Measurements from ENCODE around the gene OSBPL8.

OSBPL8 gene

DNA sequence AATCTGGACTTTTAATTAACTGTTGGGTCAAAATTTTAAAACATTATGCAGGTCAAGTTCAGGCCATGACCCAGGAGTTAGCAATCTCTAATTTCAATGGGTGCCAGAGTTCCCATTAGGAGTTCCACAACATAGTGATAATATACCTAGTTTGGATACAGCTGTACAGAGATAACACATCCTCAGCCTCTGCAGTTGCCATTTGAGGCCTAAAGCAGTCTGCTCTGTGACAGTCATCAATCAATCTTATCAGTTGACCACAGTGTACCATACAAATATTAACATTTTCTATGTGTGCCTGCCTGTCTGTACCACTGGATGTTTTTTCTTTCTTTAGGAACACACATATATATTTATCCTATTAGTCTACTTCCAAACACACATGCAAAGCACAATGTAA is 157.3 kb downstream of the OSBPL8 start:
- peak in 2 of 3 donors; percentile 11 to 36 for DNase-seq
- CTCF ChIA-PET: no interaction called here
- POLR2A ChIA-PET: no interaction called here
- H3K4me3 ChIP-seq (ENCODE audit: control insufficient read depth in 1 of 7, extremely low read depth in 1 of 7, insufficient read depth in 4 of 7, low read depth in 2 of 7, low read length in 6 of 7): no peak overlapping the region
- no peaks in the 10 kb centered on the region for H3K9me3 ChIP-seq (ENCODE audit: control extremely low read depth in 1 of 5, control insufficient read depth in 4 of 5, insufficient read depth in 2 of 5, low read depth in 1 of 5, low read length in 4 of 5)
- H3K27me3 ChIP-seq (replicated peaks in 2 of 5; ENCODE audit: control insufficient read depth in 4 of 5, insufficient read depth in 5 of 5, low read length in 4 of 5): no peaks in the 10 kb centered on the region
- no peaks in the 10 kb centered on the region for H3K4me1 ChIP-seq (ENCODE audit: control extremely low read depth in 1 of 4, control insufficient read depth in 4 of 4, insufficient read depth in 4 of 4, low read length in 3 of 4)
- no peak overlapping the region for H3K27ac ChIP-seq (ENCODE audit: insufficient read depth in 1 of 2, low read depth in 1 of 2, low read length in 2 of 2, poor library complexity in 1 of 2, severe bottlenecking in 2 of 2)
- H3K36me3 ChIP-seq (ENCODE audit: control insufficient read depth in 4 of 4, insufficient read depth in 4 of 4, low read length in 3 of 4): peaks cover 0 to 21% (median 10%) of the 10 kb centered on the region in 4 experiments

DNA sequence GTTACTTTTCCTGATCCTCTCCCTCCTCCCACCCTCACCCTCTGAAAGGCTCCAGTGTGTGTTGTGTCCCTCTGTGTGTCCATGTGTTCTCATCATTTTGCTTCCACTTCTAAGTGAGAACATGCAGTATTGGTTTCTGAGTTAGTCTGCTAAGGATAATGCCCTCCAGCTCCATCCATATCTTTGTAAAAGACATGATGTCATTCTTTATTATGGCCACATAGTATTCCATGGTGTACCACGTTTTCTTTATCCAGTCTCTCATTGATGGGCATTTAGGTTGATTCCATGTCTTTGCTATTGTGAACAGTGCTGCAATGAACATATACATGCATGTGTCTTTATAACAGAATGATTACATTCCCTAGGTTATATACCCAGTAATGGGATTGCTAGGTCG is 159.4 kb downstream of the OSBPL8 start:
- H3K27me3 ChIP-seq (replicated peaks in 2 of 5; ENCODE audit: control insufficient read depth in 4 of 5, insufficient read depth in 5 of 5, low read length in 4 of 5): no peaks in the 10 kb centered on the region
- no peak overlapping the region for H3K27ac ChIP-seq (ENCODE audit: insufficient read depth in 1 of 2, low read depth in 1 of 2, low read length in 2 of 2, poor library complexity in 1 of 2, severe bottlenecking in 2 of 2)
- no peaks in the 10 kb centered on the region for H3K4me1 ChIP-seq (ENCODE audit: control extremely low read depth in 1 of 4, control insufficient read depth in 4 of 4, insufficient read depth in 4 of 4, low read length in 3 of 4)
- H3K4me3 ChIP-seq (ENCODE audit: control insufficient read depth in 1 of 7, extremely low read depth in 1 of 7, insufficient read depth in 4 of 7, low read depth in 2 of 7, low read length in 6 of 7): no peak overlapping the region
- no peak for DNase-seq
- no CpG with 5 or more reads among the region's 2 CpGs for WGBS (ENCODE audit: insufficient coverage)
- H3K36me3 ChIP-seq (ENCODE audit: control insufficient read depth in 4 of 4, insufficient read depth in 4 of 4, low read length in 3 of 4): peaks cover 0 to 19% (median 11%) of the 10 kb centered on the region in 4 experiments
- CTCF ChIA-PET: no interaction called here
- POLR2A ChIA-PET: no interaction called here
- H3K9me3 ChIP-seq (ENCODE audit: control extremely low read depth in 1 of 5, control insufficient read depth in 4 of 5, insufficient read depth in 2 of 5, low read depth in 1 of 5, low read length in 4 of 5): no peaks in the 10 kb centered on the region

DNA sequence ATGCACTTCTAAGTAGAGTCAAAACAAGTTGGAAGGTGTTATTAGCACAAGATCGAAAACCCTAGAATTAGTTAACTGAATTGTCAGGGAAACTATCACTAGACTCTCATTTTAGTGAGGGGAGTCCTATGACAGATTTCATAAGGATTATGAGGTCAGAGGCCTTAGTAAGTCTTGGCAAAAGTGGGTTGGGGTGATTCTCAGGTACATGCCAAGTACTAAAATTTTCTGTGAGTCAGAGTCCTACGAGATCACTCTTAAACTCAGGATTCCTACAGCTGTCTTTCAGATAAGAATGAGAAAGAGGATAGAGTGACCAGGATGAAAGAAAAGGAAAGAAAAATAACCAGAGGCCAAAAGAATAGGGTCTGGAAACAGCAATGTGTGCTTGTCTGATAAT is 160.5 kb downstream of the OSBPL8 start:
- DNase-seq: no peak
- no peaks in the 10 kb centered on the region for H3K9me3 ChIP-seq (ENCODE audit: control extremely low read depth in 1 of 5, control insufficient read depth in 4 of 5, insufficient read depth in 2 of 5, low read depth in 1 of 5, low read length in 4 of 5)
- H3K4me1 ChIP-seq (ENCODE audit: control extremely low read depth in 1 of 4, control insufficient read depth in 4 of 4, insufficient read depth in 4 of 4, low read length in 3 of 4): no peaks in the 10 kb centered on the region
- no peaks in the 10 kb centered on the region for H3K27me3 ChIP-seq (replicated peaks in 2 of 5; ENCODE audit: control insufficient read depth in 4 of 5, insufficient read depth in 5 of 5, low read length in 4 of 5)
- POLR2A ChIA-PET: no interaction called here
- no peak overlapping the region for H3K4me3 ChIP-seq (ENCODE audit: control insufficient read depth in 1 of 7, extremely low read depth in 1 of 7, insufficient read depth in 4 of 7, low read depth in 2 of 7, low read length in 6 of 7)
- 100% methylated on average over 1 of the region's 2 CpGs for WGBS (ENCODE audit: insufficient coverage)
- no peak overlapping the region for H3K27ac ChIP-seq (ENCODE audit: insufficient read depth in 1 of 2, low read depth in 1 of 2, low read length in 2 of 2, poor library complexity in 1 of 2, severe bottlenecking in 2 of 2)
- peaks cover 0 to 19% (median 11%) of the 10 kb centered on the region in 4 experiments for H3K36me3 ChIP-seq (ENCODE audit: control insufficient read depth in 4 of 4, insufficient read depth in 4 of 4, low read length in 3 of 4)
- CTCF ChIA-PET: interaction anchor here (0.6 kb wide), 1 partner anchor 58 kb away, joined by 3 read pairs; no protein-coding TSS in a partner anchor

DNA sequence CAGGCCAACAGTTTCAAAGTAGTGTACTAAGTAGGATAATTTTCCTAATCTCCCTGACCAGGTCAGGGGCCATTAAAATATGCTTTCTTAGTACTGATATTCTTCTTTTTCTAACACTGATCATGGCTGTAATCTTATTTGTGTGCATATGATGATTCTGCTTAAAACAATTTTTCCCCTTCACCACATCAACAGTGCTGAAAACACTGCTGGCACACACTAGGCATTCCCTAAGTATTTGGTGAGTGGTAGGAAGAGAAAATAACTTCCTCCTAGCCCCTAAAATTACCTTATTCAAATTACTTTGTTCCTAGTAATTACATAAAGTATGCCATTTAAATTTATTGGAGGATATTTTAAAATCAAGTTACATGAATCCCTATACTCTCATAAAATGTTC is 161.5 kb downstream of the OSBPL8 start:
- ChIA-PET POLR2A (no interaction called here), CTCF (no interaction called here)
- Histone ChIP-seq H3K27ac (ENCODE audit: insufficient read depth in 1 of 2, low read depth in 1 of 2, low read length in 2 of 2, poor library complexity in 1 of 2, severe bottlenecking in 2 of 2) (no peak overlapping the region), H3K9me3 (ENCODE audit: control extremely low read depth in 1 of 5, control insufficient read depth in 4 of 5, insufficient read depth in 2 of 5, low read depth in 1 of 5, low read length in 4 of 5) (no peaks in the 10 kb centered on the region), H3K36me3 (ENCODE audit: control insufficient read depth in 4 of 4, insufficient read depth in 4 of 4, low read length in 3 of 4) (peaks cover 0 to 20% (median 11%) of the 10 kb centered on the region in 4 experiments), H3K4me3 (ENCODE audit: control insufficient read depth in 1 of 7, extremely low read depth in 1 of 7, insufficient read depth in 4 of 7, low read depth in 2 of 7, low read length in 6 of 7) (no peak overlapping the region), H3K27me3 (replicated peaks in 2 of 5; ENCODE audit: control insufficient read depth in 4 of 5, insufficient read depth in 5 of 5, low read length in 4 of 5) (no peaks in the 10 kb centered on the region), H3K4me1 (ENCODE audit: control extremely low read depth in 1 of 4, control insufficient read depth in 4 of 4, insufficient read depth in 4 of 4, low read length in 3 of 4) (no peaks in the 10 kb centered on the region)
- DNase-seq: no peak

DNA sequence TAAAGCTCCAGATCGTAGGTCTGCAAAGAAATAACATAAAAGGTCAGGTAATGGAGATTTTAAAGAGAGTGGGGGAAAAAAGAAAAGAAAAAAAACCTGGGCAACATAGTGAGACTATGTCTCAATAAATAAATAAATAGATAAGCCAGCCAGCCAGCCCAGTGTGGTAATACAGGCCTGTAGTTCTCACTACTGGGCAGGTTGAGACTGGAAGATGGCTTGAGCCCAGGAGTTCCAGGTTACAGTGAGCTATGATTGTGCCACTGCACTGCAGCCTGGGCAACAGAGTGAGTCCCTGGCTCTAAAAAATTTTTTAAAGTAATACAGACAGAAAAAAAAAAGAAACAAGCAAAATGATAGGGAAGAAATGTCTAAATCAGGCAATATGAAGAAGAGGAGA is 168.1 kb downstream of the OSBPL8 start:
- H3K4me1 ChIP-seq (ENCODE audit: control extremely low read depth in 1 of 4, control insufficient read depth in 4 of 4, insufficient read depth in 4 of 4, low read length in 3 of 4): no peaks in the 10 kb centered on the region
- POLR2A ChIA-PET: no interaction called here
- H3K4me3 ChIP-seq (ENCODE audit: control insufficient read depth in 1 of 7, extremely low read depth in 1 of 7, insufficient read depth in 4 of 7, low read depth in 2 of 7, low read length in 6 of 7): no peak overlapping the region
- H3K9me3 ChIP-seq (ENCODE audit: control extremely low read depth in 1 of 5, control insufficient read depth in 4 of 5, insufficient read depth in 2 of 5, low read depth in 1 of 5, low read length in 4 of 5): no peaks in the 10 kb centered on the region
- no peaks in the 10 kb centered on the region for H3K27me3 ChIP-seq (replicated peaks in 2 of 5; ENCODE audit: control insufficient read depth in 4 of 5, insufficient read depth in 5 of 5, low read length in 4 of 5)
- CTCF ChIA-PET: no interaction called here
- no peak for DNase-seq
- peaks cover 3 to 36% (median 24%) of the 10 kb centered on the region in 4 experiments for H3K36me3 ChIP-seq (ENCODE audit: control insufficient read depth in 4 of 4, insufficient read depth in 4 of 4, low read length in 3 of 4)
- H3K27ac ChIP-seq (ENCODE audit: insufficient read depth in 1 of 2, low read depth in 1 of 2, low read length in 2 of 2, poor library complexity in 1 of 2, severe bottlenecking in 2 of 2): no peak overlapping the region
- whole genome bisulfite sequencing (ENCODE audit: insufficient coverage): no CpG with 5 or more reads among the region's 1 CpG

DNA sequence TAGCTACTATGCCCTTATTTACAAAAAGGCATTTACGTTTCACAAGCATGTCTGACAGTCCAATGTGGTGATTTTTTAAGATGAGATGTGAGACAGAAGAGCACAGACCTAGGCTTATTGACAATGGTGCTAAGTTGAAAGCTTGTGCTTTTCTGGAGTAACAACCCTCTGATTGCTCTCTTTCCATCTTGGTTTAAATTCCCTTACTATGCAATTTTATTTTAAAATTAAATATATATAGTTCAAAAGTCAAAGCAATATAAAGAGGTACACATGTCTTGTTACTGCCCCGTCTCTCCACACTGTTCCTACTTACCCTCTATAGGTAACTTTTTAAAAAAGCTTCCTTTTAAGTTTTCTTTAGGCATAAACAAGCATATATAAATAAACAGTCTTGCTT is 172.0 kb downstream of the OSBPL8 start:
- Histone ChIP-seq H3K36me3 (ENCODE audit: control insufficient read depth in 4 of 4, insufficient read depth in 4 of 4, low read length in 3 of 4) (peaks cover 7 to 53% (median 26%) of the 10 kb centered on the region in 4 experiments), H3K27me3 (replicated peaks in 2 of 5; ENCODE audit: control insufficient read depth in 4 of 5, insufficient read depth in 5 of 5, low read length in 4 of 5) (no peaks in the 10 kb centered on the region), H3K4me1 (ENCODE audit: control extremely low read depth in 1 of 4, control insufficient read depth in 4 of 4, insufficient read depth in 4 of 4, low read length in 3 of 4) (no peaks in the 10 kb centered on the region), H3K27ac (ENCODE audit: insufficient read depth in 1 of 2, low read depth in 1 of 2, low read length in 2 of 2, poor library complexity in 1 of 2, severe bottlenecking in 2 of 2) (no peak overlapping the region), H3K9me3 (ENCODE audit: control extremely low read depth in 1 of 5, control insufficient read depth in 4 of 5, insufficient read depth in 2 of 5, low read depth in 1 of 5, low read length in 4 of 5) (no peaks in the 10 kb centered on the region), H3K4me3 (ENCODE audit: control insufficient read depth in 1 of 7, extremely low read depth in 1 of 7, insufficient read depth in 4 of 7, low read depth in 2 of 7, low read length in 6 of 7) (no peak overlapping the region)
- ChIA-PET CTCF (interaction anchor here (0.7 kb wide), 1 partner anchor 199 kb away, joined by 3 read pairs; no protein-coding TSS in a partner anchor), POLR2A (no interaction called here)
- no CpG with 5 or more reads among the region's 2 CpGs for WGBS (ENCODE audit: insufficient coverage)
- no peak for DNase-seq

DNA sequence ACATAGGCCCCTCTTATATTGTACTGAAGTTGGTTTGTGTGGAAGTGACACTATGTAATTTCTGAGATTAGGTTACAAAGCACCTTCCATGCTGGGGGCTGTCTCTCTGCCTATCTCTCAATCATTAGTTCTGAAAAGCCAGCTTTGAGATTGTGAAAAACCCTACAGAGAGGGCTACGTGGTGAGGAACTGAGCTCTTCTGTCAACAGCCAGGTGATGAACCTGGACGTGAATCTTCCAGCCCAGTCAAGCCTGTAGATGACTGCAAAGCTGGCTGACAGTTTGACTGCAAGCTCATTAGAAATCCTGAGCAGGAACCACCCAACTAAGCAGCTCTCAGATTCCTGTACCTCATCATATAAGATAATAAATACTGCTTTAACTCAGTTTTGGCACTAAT is 175.0 kb downstream of the OSBPL8 start:
- no peaks in the 10 kb centered on the region for H3K9me3 ChIP-seq (ENCODE audit: control extremely low read depth in 1 of 5, control insufficient read depth in 4 of 5, insufficient read depth in 2 of 5, low read depth in 1 of 5, low read length in 4 of 5)
- H3K4me3 ChIP-seq (ENCODE audit: control insufficient read depth in 1 of 7, extremely low read depth in 1 of 7, insufficient read depth in 4 of 7, low read depth in 2 of 7, low read length in 6 of 7): no peak overlapping the region
- no peaks in the 10 kb centered on the region for H3K4me1 ChIP-seq (ENCODE audit: control extremely low read depth in 1 of 4, control insufficient read depth in 4 of 4, insufficient read depth in 4 of 4, low read length in 3 of 4)
- 94% methylated on average over 2 of the region's 2 CpGs for WGBS (ENCODE audit: insufficient coverage)
- peaks cover 4 to 41% (median 16%) of the 10 kb centered on the region in 4 experiments for H3K36me3 ChIP-seq (ENCODE audit: control insufficient read depth in 4 of 4, insufficient read depth in 4 of 4, low read length in 3 of 4)
- H3K27me3 ChIP-seq (replicated peaks in 2 of 5; ENCODE audit: control insufficient read depth in 4 of 5, insufficient read depth in 5 of 5, low read length in 4 of 5): no peaks in the 10 kb centered on the region
- CTCF ChIA-PET: no interaction called here
- POLR2A ChIA-PET: no interaction called here
- H3K27ac ChIP-seq (ENCODE audit: insufficient read depth in 1 of 2, low read depth in 1 of 2, low read length in 2 of 2, poor library complexity in 1 of 2, severe bottlenecking in 2 of 2): no peak overlapping the region
- no peak for DNase-seq

Data from common myeloid progenitor, CD34-positive (primary cell).